Left lung (tissue), 10 donors: ENCODE data around the gene FAM163A. TPM values are rescaled to one million over a fixed set of nuclear protein-coding genes. Genes with fewer than 3 reads are reported as not detected.

Experiments
- ATAC-seq: fragments of 200-7000 bp; cut with Tn5 transposase; one replicate; pipeline ENCODE4 v1.9.1; 2020; ENCODE audit warnings: moderate library complexity
- DNase-seq, 4 donors: peaks; one replicate each; pipeline ENCODE4 v3.0.0-alpha.2; 2013 to 2020
- H3K27ac ChIP-seq, 2 donors: fragments of 200-600 bp; sonication (generic) in 1 of 2; one replicate each; pipeline versions ENCODE4 v1.5.0 to v1.8.0; 2020 to 2021
- H3K27me3 ChIP-seq, 2 donors: fragments of 200-600 bp; sonication (generic) in 1 of 2; one replicate each; pipeline versions ENCODE4 v1.5.0 to v1.8.0; 2020 to 2021
- H3K36me3 ChIP-seq, 2 donors: fragments of 200-600 bp; sonication (generic) in 1 of 2; one replicate each; pipeline versions ENCODE4 v1.5.0 to v1.8.0; 2020 to 2021
- H3K4me1 ChIP-seq, 2 donors: fragments of 200-600 bp; one replicate each; pipeline ENCODE4 v1.8.0; 2021
- H3K4me3 ChIP-seq, 2 donors: fragments of 200-600 bp; sonication (generic) in 1 of 2; one replicate each; pipeline versions ENCODE4 v1.5.0 to v1.8.0; 2020 to 2021; ENCODE audit warnings: mild to moderate bottlenecking in 1 of 2
- H3K9me3 ChIP-seq, 2 donors: fragments of 200-600 bp; sonication (generic) in 1 of 2; one replicate each; pipeline versions ENCODE4 v1.5.0 to v1.8.0; 2020 to 2021
- intact Hi-C, 2 donors: fragments of 100-400 bp; cut with DNase I; formaldehyde crosslinking; loops; one replicate each; pipeline versions ENCODE4 v1.11.2 to v1.14.2; 2022
- polyA plus RNA-seq, 6 donors: library from polyadenylated mRNA; unstranded; fragments of 120-200 nt; gene quantifications; one replicate each; pipeline ENCODE4 v1.2.1, GENCODE V29; 2013; ENCODE audit not compliant: insufficient read length in 6 of 6
- total RNA-seq, 2 donors: library from RNA; stranded (reverse); fragmentation: NEBNext Ultra II Directional; extraction: Animal tissue kit (Norgen Biotek cat#: 25700); gene quantifications; one replicate each; pipeline ENCODE4 v1.2.1, GENCODE V29; 2021
- TF ChIP-seq, protein P1 (sequence below), 2 donors: fragments of 200-600 bp; sonication (generic) in 1 of 2; IDR thresholded peaks; one replicate each; pipeline versions ENCODE4 v1.5.0 to v1.8.0; 2021; ENCODE audit warnings: antibody characterized with exemption in 2 of 2
- donor health status: DM: no; HTN: yes; CAD: no.
- donor health status: DM: no; HTN: no; CAD: no.

The FAM163A gene
- total and polyA plus RNA-seq, 8 donors, result 0.06 to 0.27 (median 0.12) TPM; not detected in 2

DNA sequence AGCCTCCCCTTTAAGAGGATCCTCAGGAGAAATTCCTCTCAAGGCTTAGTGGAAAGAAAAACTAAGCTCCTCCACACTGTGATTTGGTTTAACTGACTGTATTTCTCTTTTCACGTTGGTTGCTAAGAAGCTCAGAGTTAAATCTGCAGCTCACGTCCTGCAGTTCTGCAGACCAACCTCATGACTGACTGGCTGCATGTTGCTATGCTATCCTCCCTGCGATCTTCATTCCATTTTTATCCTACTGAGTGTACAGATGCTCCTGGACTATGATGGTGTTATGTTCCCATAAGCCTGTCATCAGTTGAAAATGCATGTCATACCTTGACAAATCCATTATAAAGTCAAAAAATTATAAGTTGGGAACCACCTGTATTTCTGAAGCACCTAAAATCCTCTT lies 34.6 kb downstream of the FAM163A start:
- H3K4me1 ChIP-seq, result no peaks in the 10 kb centered on the region
- no peaks in the 10 kb centered on the region for H3K27me3 ChIP-seq
- H3K4me3 ChIP-seq, result no peak overlapping the region
- ATAC-seq, result no peak
- intact Hi-C loops, result no loop called here
- H3K27ac ChIP-seq, result no peak overlapping the region
- TF ChIP-seq, protein P1, sequence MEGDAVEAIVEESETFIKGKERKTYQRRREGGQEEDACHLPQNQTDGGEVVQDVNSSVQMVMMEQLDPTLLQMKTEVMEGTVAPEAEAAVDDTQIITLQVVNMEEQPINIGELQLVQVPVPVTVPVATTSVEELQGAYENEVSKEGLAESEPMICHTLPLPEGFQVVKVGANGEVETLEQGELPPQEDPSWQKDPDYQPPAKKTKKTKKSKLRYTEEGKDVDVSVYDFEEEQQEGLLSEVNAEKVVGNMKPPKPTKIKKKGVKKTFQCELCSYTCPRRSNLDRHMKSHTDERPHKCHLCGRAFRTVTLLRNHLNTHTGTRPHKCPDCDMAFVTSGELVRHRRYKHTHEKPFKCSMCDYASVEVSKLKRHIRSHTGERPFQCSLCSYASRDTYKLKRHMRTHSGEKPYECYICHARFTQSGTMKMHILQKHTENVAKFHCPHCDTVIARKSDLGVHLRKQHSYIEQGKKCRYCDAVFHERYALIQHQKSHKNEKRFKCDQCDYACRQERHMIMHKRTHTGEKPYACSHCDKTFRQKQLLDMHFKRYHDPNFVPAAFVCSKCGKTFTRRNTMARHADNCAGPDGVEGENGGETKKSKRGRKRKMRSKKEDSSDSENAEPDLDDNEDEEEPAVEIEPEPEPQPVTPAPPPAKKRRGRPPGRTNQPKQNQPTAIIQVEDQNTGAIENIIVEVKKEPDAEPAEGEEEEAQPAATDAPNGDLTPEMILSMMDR (IDR thresholded peaks at IDR 0.05), result no peak
- H3K9me3 ChIP-seq, result peaks cover 0 to under 1% of the 10 kb centered on the region in 2 donors
- no peaks in the 10 kb centered on the region for H3K36me3 ChIP-seq
- DNase-seq, result no peak

- TF ChIP-seq, protein P1 (IDR thresholded peaks at IDR 0.05), result no peak
- Histone ChIP-seq H3K27me3 (no peaks in the 10 kb centered on the region), H3K4me3 (no peak overlapping the region), H3K4me1 (no peaks in the 10 kb centered on the region), H3K27ac (no peak overlapping the region), H3K9me3 (no peaks in the 10 kb centered on the region), H3K36me3 (no peaks in the 10 kb centered on the region)
- ATAC-seq (peak; percentile 47), DNase-seq (no peak)
- intact Hi-C loops, result no loop called here
Observed at GRCh38 chr1:179779645-179780272, 36.7 kb downstream of the FAM163A start.

GRCh38 chr1:179781962-179782361 lies 38.9 kb downstream of the FAM163A start:
- H3K4me1 ChIP-seq, result no peaks in the 10 kb centered on the region
- DNase-seq (peak in 2 of 4 donors; percentile 17 to 60), ATAC-seq (no peak)
- H3K27ac ChIP-seq, result no peak overlapping the region
- intact Hi-C loops, result no loop called here
- no peak overlapping the region for H3K4me3 ChIP-seq
- no peaks in the 10 kb centered on the region for H3K36me3 ChIP-seq
- no peaks in the 10 kb centered on the region for H3K27me3 ChIP-seq
- TF ChIP-seq, protein P1 (IDR thresholded peaks at IDR 0.05), result no peak
- no peaks in the 10 kb centered on the region for H3K9me3 ChIP-seq

DNA sequence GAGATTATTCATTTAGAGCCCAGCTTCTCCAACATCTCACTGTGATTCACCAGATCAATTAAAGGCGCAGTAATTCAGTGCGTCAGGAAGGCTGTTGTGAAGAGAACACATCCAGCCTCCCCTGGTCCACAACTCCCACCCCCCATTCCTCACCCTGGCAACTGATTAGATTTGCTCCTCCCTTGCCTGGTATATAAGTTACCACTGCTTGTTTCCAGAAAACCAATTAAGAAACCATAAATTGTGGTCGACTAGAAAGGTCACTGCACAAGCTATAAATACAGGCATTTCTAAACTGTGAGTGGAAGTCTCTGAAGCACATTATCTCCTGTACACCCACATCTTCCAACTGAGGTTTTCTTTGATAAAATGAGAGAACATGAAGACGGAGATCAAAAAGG lies 41.9 kb downstream of the FAM163A start:
- no peak for DNase-seq
- TF ChIP-seq, protein P1 (IDR thresholded peaks at IDR 0.05), result no peak
- intact Hi-C loops, result no loop called here

DNA sequence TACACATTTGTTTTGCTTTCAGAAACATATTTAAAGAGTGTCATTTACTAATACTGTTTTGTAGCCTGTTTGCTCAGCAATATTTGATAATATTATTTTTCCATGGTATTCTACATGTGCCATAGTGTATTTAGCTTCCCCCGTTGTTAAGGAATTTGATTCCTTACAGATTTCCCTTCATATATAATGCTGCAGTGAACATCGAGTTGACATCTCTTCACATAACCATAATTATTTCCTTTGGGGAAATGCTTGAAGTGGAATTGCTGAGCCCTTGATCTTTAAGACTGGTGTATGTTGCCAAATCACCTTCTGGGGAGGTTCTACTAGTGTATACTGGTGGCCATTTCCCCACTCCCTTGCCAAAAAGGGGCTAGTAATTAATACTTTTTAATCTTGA lies 42.6 kb downstream of the FAM163A start:
- Histone ChIP-seq H3K4me1 (no peaks in the 10 kb centered on the region), H3K4me3 (no peak overlapping the region), H3K9me3 (no peaks in the 10 kb centered on the region), H3K27ac (no peak overlapping the region), H3K36me3 (no peaks in the 10 kb centered on the region), H3K27me3 (no peaks in the 10 kb centered on the region)
- intact Hi-C loops, result no loop called here
- ATAC-seq (no peak), DNase-seq (no peak)
- TF ChIP-seq, protein P1 (IDR thresholded peaks at IDR 0.05), result no peak

More for the DNA sequence above, 41.9 kb downstream of the FAM163A start:
- Histone ChIP-seq H3K36me3 (no peaks in the 10 kb centered on the region), H3K27me3 (no peaks in the 10 kb centered on the region), H3K4me1 (no peaks in the 10 kb centered on the region), H3K9me3 (no peaks in the 10 kb centered on the region), H3K27ac (no peak overlapping the region), H3K4me3 (no peak overlapping the region)
- no peak for ATAC-seq
